Medulla oblongata (tissue), 1 donor: Measurements from ENCODE around the gene MPO.

Experiments
- DNase-seq: peaks from one replicate; pipeline ENCODE4 v3.0.0-alpha.2; 2015; ENCODE audit errors: extremely low spot score

MPO gene

GRCh38 chr17:58319173-58320162 is 38.7 kb upstream of the MPO start:
- no peak for DNase-seq

GRCh38 chr17:58318627-58319172 is 38.0 kb upstream of the MPO start:
- DNase-seq, result no peak

GRCh38 chr17:58318065-58318481 is 37.3 kb upstream of the MPO start:
- DNase-seq, result no peak

- DNase-seq, result peak; percentile 54
Measured at GRCh38 chr17:58317421-58318064, 36.8 kb upstream of the MPO start.

GRCh38 chr17:58316260-58316960 is 35.7 kb upstream of the MPO start:
- DNase-seq, result no peak

GRCh38 chr17:58315750-58316149 is 35.0 kb upstream of the MPO start:
- DNase-seq, result no peak

- no peak for DNase-seq
Measured at GRCh38 chr17:58315281-58315711, 34.6 kb upstream of the MPO start.

GRCh38 chr17:58314706-58315015 is 33.9 kb upstream of the MPO start:
- no peak for DNase-seq

- DNase-seq, result no peak
Measured at GRCh38 chr17:58313815-58314705, 33.3 kb upstream of the MPO start.

GRCh38 chr17:58312829-58313228 is 32.1 kb upstream of the MPO start:
- no peak for DNase-seq

- no peak for DNase-seq
Measured at GRCh38 chr17:58312021-58312630, 31.4 kb upstream of the MPO start.

- DNase-seq, result no peak
Measured at GRCh38 chr17:58311429-58311894, 30.7 kb upstream of the MPO start.

GRCh38 chr17:58310511-58311428 is 30.0 kb upstream of the MPO start:
- DNase-seq, result no peak

GRCh38 chr17:58309918-58310259 is 29.2 kb upstream of the MPO start:
- no peak for DNase-seq

- no peak for DNase-seq
Measured at GRCh38 chr17:58308985-58309917, 28.5 kb upstream of the MPO start.

GRCh38 chr17:58308173-58308984 is 27.6 kb upstream of the MPO start:
- DNase-seq, result no peak

GRCh38 chr17:58307468-58308172 is 26.9 kb upstream of the MPO start:
- DNase-seq, result no peak
